HG03103 (cell line): ENCODE measurements around the gene CLIC5.

Experiments used
- ATAC-seq: cut with Tn5 transposase; IDR thresholded peaks from one replicate; pipeline ENCODE4 v1.9.1; 2021; ENCODE audit warnings: low read depth; ENCODE audit not compliant: unreplicated experiment

Gene CLIC5

DNA sequence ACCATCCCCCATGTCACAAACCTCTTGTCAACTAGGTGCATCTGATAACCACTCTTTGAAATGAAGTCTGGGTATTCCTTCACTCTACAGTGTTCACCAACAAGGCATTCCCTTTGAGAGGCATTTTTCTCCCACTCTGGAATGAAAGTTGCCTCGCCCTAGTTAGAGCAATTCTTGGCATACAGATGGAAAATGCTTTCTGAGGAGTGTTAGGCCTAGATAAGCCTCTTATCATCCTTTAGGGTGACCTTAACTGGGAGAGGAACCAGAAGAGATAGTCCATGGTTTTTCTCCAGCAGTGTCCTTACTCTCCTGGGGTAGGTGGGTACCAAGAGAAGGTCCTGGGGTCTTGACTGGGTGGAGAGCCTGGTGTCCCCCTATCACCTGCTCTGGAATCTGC is 14.8 kb downstream of the CLIC5 start:
- no peak for ATAC-seq

GRCh38 chr6:45998524-45998923 is 17.1 kb downstream of the CLIC5 start:
- ATAC-seq, result no peak

DNA sequence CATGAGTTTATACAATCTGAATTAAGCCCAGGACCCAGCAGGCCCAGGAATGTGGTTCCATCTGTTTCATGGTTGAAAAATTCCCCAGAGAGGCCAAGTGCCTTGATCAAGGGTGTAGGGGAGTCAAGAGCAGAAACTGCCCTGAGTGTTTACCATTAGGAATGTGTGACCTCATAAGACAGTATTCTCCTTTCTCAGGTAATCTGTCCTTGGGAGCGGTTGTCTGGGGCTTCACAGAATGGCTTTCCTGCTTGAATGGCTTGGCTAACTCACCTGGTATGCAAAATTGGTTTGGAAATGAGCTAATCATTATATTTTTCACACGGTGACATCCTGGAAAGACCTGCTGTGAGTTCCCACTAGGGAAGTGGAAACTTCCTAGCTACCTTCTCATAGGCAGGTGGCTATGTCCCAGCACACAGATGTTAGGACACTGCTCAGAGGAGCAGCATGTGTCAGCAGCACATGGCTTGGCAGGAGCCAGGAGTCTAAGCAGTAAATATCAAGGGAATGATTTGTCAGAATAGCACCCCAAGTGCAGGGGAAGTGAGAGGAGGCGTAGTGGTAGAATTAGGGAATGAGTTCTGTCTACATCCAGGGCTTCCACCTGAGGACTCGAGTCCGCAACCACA is 17.7 kb downstream of the CLIC5 start:
- ATAC-seq, result no peak

GRCh38 chr6:45991189-45991588 is 24.5 kb downstream of the CLIC5 start:
- no peak for ATAC-seq

GRCh38 chr6:45990162-45990561 is 25.5 kb downstream of the CLIC5 start:
- ATAC-seq, result no peak

GRCh38 chr6:45988635-45989034 is 27.0 kb downstream of the CLIC5 start:
- ATAC-seq, result no peak

- no peak for ATAC-seq
These were observed 27.8 kb downstream of the CLIC5 start for GRCh38 chr6:45987856-45988255.

DNA sequence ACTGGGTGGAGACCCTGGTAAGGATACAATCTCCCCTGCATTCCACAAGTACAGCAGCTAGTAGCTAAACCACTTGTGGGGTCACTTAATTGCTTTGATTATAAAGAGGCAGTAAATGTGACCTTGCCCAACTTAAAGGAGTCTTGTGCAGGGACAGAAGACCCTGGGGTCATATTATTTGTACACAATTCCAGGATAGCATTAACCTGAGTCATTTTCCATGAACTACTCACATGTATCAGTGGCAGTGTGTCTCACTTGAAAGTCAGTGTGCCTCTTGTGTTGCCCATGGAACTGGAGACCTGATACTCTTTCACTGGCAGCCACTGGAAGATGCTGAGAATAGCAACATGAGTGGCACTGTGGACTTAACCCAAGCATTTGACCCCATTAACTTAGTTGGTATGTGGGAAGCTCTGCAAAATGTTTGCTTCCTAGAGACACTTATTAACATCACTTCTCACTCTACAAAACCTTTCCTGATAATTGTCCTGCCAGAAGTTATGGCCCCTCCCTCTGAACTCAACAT is 28.9 kb downstream of the CLIC5 start:
- ATAC-seq, result no peak

GRCh38 chr6:45984788-45985425 is 30.8 kb downstream of the CLIC5 start:
- ATAC-seq, result no peak

DNA sequence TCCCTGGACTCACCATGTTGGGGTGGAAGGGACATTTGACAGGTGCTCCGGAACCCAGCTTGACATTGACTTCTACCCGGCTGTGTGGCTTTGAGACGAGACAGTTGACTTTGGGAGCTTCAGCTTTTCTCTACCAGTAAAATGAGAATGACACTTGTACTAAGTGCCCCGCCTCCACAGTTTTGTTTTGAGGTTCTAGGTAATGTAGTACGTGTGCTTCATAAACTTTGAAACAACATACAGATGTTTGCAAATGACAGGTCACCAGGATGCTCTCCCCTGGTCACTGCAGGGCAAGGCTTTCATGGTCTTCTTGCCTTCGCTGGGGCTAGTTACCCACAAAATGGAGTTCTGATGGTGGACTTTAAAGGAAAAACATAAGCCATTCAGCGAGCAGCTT is 31.3 kb downstream of the CLIC5 start:
- no peak for ATAC-seq

- no peak for ATAC-seq
These were observed 32.6 kb downstream of the CLIC5 start for GRCh38 chr6:45983062-45983461.

DNA sequence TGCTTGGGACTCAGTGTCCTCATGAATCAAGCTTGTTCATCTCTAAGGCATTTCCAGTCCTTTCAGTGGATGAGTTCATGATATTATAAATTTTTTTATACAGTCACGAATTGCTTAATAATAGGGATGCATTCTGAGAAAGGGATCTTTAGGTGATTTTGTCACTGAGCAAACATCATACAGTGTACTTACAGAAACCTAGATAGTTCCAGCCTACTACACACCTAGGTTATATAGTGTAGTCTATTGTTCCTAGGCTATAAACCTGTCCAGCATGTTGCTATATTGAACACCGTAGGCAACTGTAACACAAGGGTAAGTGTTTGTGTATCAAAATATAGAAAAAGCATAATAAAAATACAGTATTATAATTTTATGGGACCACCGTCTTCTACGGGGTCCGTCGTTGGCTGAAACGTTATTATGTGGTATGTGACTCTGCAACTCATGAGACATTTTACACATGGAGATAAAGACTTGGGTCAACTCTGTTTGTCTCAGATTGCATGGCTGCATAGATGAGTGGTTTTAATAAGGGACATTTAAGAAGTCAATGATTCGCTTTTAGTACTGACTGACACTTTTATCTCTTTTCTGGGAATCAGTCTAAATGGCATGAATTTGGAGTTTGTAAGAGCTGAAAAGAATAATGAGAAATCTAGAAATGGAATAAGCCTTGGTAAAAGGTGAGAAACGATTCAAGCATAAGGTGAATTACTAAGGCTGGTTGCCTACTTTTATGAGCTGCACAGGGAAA is 33.2 kb downstream of the CLIC5 start:
- ATAC-seq, result no peak

- no peak for ATAC-seq
These were observed 34.6 kb downstream of the CLIC5 start for GRCh38 chr6:45981046-45981445.

GRCh38 chr6:45979311-45979710 is 36.3 kb downstream of the CLIC5 start:
- ATAC-seq, result no peak

DNA sequence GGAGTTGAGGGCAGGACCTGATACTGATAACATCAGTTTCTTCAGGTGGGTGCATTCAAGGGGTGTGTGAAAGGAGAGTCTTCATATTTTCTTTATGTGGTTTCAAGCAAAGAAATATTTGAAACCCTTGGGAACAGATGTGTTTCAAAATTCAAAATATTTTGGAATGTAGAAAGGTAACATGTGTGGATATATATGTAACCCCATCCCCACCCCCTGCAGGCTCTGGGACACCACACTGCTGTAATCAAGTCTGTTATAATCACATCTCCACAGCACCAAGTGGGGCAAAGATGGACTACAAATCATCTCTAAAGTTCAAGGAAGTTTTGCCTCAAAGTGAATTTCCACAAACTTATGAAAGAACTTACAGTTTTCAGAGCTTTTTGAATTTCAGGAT is 41.1 kb downstream of the CLIC5 start:
- no peak for ATAC-seq

DNA sequence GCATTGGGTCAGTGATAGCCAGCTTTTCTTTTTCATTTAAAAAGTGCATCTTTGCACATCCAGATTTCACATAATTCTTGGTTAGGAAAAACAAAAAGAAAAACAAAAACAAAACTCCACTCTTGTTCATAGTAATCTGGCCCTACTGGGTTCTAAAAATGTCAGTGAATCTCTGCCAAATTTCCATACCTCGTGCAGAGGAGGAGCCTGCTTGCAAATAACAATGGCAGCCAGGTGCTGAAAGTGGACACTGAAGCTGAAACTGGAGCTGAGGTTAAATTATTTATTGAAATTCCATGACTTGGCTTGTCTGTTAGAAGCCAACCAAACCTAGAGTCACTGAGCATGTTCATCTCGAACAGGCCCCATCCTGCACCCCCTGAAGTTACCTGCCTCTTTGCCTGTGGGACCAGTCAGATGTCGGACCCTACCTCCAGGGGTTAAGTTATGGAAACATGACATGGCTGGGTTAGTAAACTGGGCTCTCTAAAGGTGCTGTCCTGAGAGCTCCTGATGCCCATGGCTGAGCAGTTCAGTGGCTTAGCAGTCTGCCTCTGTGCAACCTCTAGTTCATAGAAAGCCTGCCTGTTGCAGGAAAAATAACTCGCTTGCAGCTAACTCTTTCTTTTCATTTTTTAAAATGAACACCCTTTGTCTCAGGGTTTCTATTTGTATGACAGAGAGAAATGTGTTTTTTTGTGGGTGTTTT is 42.7 kb downstream of the CLIC5 start:
- ATAC-seq, result no peak

- no peak for ATAC-seq
These were observed 44.4 kb downstream of the CLIC5 start for GRCh38 chr6:45971287-45971686.

- no peak for ATAC-seq
These were observed 45.3 kb downstream of the CLIC5 start for GRCh38 chr6:45970326-45970725.

GRCh38 chr6:45969883-45970282 is 45.8 kb downstream of the CLIC5 start:
- ATAC-seq, result no peak

DNA sequence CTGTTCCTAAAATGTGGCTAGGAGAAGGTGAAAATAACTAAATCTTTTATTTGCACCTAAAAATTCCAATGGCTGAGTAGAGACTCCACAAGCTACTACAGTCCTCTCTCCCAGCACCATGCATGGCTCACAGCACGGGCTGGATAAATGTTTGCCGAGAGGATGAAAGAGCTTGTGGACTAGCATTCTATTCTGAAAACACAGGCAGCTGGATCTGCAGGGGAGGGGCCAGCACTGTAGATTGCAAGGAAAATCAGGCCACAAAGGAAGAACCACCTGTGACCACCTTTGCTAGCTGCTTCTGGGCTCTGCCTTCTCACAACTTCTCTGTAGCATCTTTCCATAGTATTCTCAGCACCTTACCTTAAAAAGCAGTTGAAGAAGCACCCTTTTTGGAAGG is 46.6 kb downstream of the CLIC5 start:
- ATAC-seq, result no peak

- ATAC-seq, result no peak
These were observed 48.3 kb downstream of the CLIC5 start for GRCh38 chr6:45967363-45967762.
